Natural killer cell (primary cell): ENCODE results near the gene GPHA2. TPM values are rescaled to one million over a fixed set of nuclear protein-coding genes. Genes with fewer than 3 reads are reported as not detected.

Source experiments
- ATAC-seq, 3 donors: fragments of 150-1000 bp in 2 of 3; fragments of 200-7000 bp in 1 of 3; cut with Tn5 transposase; 1 replicate in 1 of 3; 2 replicates in 2 of 3; pipeline ENCODE4 v1.10.0; 2021; ENCODE audit warnings: mild to moderate bottlenecking in 2 of 3, moderate library complexity in 2 of 3
- DNase-seq, 2 donors: peaks; one replicate each; pipeline versions ENCODE4 v3.0.0 to v3.0.0-alpha.2; 2013 to 2021; ENCODE audit warnings: mixed read lengths in 1 of 2
- H3K27ac ChIP-seq: one replicate; pipeline ENCODE4 v1.5.1; 2013; ENCODE audit warnings: mild to moderate bottlenecking, low read length
- H3K27me3 ChIP-seq: one replicate; pipeline ENCODE4 v1.6.1; 2013; ENCODE audit warnings: low read length; ENCODE audit not compliant: control insufficient read depth, insufficient read depth
- H3K36me3 ChIP-seq: one replicate; pipeline ENCODE4 v1.6.1; 2013; ENCODE audit warnings: low read length; ENCODE audit not compliant: control insufficient read depth, insufficient read depth
- H3K4me1 ChIP-seq: one replicate; pipeline ENCODE4 v1.6.1; 2013; ENCODE audit warnings: low read length; ENCODE audit not compliant: control insufficient read depth, insufficient read depth
- H3K4me3 ChIP-seq: one replicate; pipeline ENCODE4 v1.5.1; 2013; ENCODE audit warnings: low read length
- H3K9me3 ChIP-seq: one replicate; pipeline ENCODE4 v1.6.1; 2013; ENCODE audit warnings: low read length; ENCODE audit not compliant: control insufficient read depth, insufficient read depth
- H3K27ac Mint-ChIP-seq, 2 donors: one replicate each; pipeline ENCODE4 v1.8.0; 2022; ENCODE audit warnings: mild to moderate bottlenecking in 2 of 2, mixed read lengths in 2 of 2, moderate library complexity in 1 of 2
- H3K27me3 Mint-ChIP-seq, 2 donors: one replicate each; pipeline ENCODE4 v1.8.0; 2022; ENCODE audit warnings: low read depth in 2 of 2, mixed read lengths in 2 of 2
- H3K36me3 Mint-ChIP-seq: one replicate; pipeline ENCODE4 v1.8.0; 2022; ENCODE audit warnings: mixed read lengths
- H3K4me1 Mint-ChIP-seq, 2 donors: one replicate each; pipeline ENCODE4 v1.8.0; 2022; ENCODE audit warnings: mixed read lengths in 2 of 2
- H3K4me3 Mint-ChIP-seq: one replicate; pipeline ENCODE4 v1.8.0; 2022; ENCODE audit warnings: mild to moderate bottlenecking, moderate library complexity, mixed read lengths
- H3K9me3 Mint-ChIP-seq, 2 donors: one replicate each; pipeline ENCODE4 v1.8.0; 2022; ENCODE audit warnings: mixed read lengths in 2 of 2
- CTCF ChIP-seq: fragments of 200-600 bp; IDR thresholded peaks from one replicate; pipeline ENCODE4 v1.8.0; 2022; ENCODE audit warnings: antibody characterized with exemption
- WGBS: methylation state at CpG from one replicate; pipeline ENCODE4 v1.1.7; 2013; ENCODE audit warnings: missing lambda C conversion rate; ENCODE audit not compliant: insufficient coverage; 5-methylcytosine and 5-hydroxymethylcytosine counted together
- intact Hi-C: fragments of 100-400 bp; cut with micrococcal nuclease; formaldehyde crosslinking; loops from one replicate; pipeline ENCODE4 v1.14.2; 2022
- total RNA-seq, 4 donors: library from RNA; stranded (reverse); fragments of 120-200 nt in 1 of 4; gene quantifications; one replicate each; pipeline versions ENCODE4 v1.2.3 to v1.2.4, GENCODE V29; 2013 to 2022

GPHA2 gene
- total RNA-seq, 3 donors from 2014 or later (not counting 1 experiment from before 2014, with no cell fraction given), result not detected

GRCh38 chr11:64954201-64954600 lies 18.5 kb upstream of the GPHA2 start:
- Histone ChIP-seq H3K4me1 (no peaks in the 10 kb centered on the region), H3K9me3 (no peaks in the 10 kb centered on the region), H3K27me3 (peaks cover 3% of the 10 kb centered on the region), H3K36me3 (no peaks in the 10 kb centered on the region), H3K4me3 (no peak overlapping the region), H3K27ac (no peak overlapping the region)
- Mint-ChIP-seq H3K27me3 (peaks cover 10 to 15% of the 10 kb centered on the region in 2 donors), H3K27ac (no peak overlapping the region), H3K9me3 (no peaks in the 10 kb centered on the region), H3K4me3 (no peak overlapping the region), H3K36me3 (no peaks in the 10 kb centered on the region), H3K4me1 (no peaks in the 10 kb centered on the region)
- 70% methylated on average over 5 of the region's 5 CpGs for WGBS
- no peak for ATAC-seq
- DNase-seq, result no peak
- intact Hi-C loops, result no loop called here
- TF ChIP-seq CTCF, result no peak

DNA sequence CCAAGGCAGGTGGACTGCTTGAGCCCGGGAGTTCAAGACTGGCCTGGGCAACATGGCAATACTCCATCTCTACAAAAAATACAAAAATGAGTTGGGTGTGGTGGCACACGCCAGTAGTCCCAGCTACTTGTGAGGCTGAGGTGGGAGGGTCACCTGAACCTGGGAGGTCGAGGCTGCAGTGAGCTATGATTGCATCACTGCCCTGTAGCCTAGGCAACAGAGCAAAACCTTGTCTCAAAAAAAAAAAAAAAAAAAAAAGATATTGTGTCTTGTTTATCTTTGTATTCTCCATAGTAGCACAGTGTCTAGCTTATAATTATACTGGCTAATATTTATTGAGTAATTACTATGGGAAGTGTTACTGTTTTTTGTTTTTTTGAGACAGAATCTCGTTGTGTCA lies 15.8 kb upstream of the GPHA2 start:
- no peaks in the 10 kb centered on the region for H3K9me3 Mint-ChIP-seq
- no peak overlapping the region for H3K27ac Mint-ChIP-seq
- no peak for ATAC-seq
- 82% methylated on average over 4 of the region's 4 CpGs for WGBS
- intact Hi-C loops, result no loop called here
- Histone ChIP-seq H3K4me3 (no peak overlapping the region), H3K9me3 (no peaks in the 10 kb centered on the region), H3K27ac (no peak overlapping the region), H3K27me3 (peaks cover 3% of the 10 kb centered on the region), H3K4me1 (no peaks in the 10 kb centered on the region), H3K36me3 (no peaks in the 10 kb centered on the region)
- no peaks in the 10 kb centered on the region for H3K36me3 Mint-ChIP-seq
- TF ChIP-seq CTCF, result no peak
- H3K4me3 Mint-ChIP-seq, result no peak overlapping the region
- H3K4me1 Mint-ChIP-seq, result no peaks in the 10 kb centered on the region
- H3K27me3 Mint-ChIP-seq, result peaks cover 14 to 15% of the 10 kb centered on the region in 2 donors
- DNase-seq, result no peak

GRCh38 chr11:64947208-64947814 lies 11.6 kb upstream of the GPHA2 start:
- H3K27ac Mint-ChIP-seq, result no peak overlapping the region
- no peaks in the 10 kb centered on the region for H3K27me3 ChIP-seq
- H3K36me3 ChIP-seq, result no peaks in the 10 kb centered on the region
- no peak for TF ChIP-seq CTCF
- H3K36me3 Mint-ChIP-seq, result no peaks in the 10 kb centered on the region
- no peak for ATAC-seq
- DNase-seq, result no peak
- WGBS, result 81% methylated on average over 5 of the region's 5 CpGs
- H3K4me1 ChIP-seq, result no peaks in the 10 kb centered on the region
- H3K4me3 ChIP-seq, result no peak overlapping the region
- no peaks in the 10 kb centered on the region for H3K9me3 Mint-ChIP-seq
- peaks cover 22 to 30% of the 10 kb centered on the region in 2 donors for H3K27me3 Mint-ChIP-seq
- no peak overlapping the region for H3K4me3 Mint-ChIP-seq
- H3K9me3 ChIP-seq, result no peaks in the 10 kb centered on the region
- no peaks in the 10 kb centered on the region for H3K4me1 Mint-ChIP-seq
- intact Hi-C loops, result no loop called here
- H3K27ac ChIP-seq, result no peak overlapping the region

- Mint-ChIP-seq H3K27ac (no peak overlapping the region), H3K4me1 (no peaks in the 10 kb centered on the region), H3K9me3 (no peaks in the 10 kb centered on the region), H3K27me3 (peaks cover 0 to 5% of the 10 kb centered on the region in 2 donors), H3K4me3 (no peak overlapping the region), H3K36me3 (no peaks in the 10 kb centered on the region)
- intact Hi-C loops, result no loop called here
- H3K36me3 ChIP-seq, result peaks cover 17% of the 10 kb centered on the region
- H3K4me3 ChIP-seq, result no peak overlapping the region
- 79% methylated on average over 4 of the region's 4 CpGs for WGBS
- H3K27me3 ChIP-seq, result no peaks in the 10 kb centered on the region
- no peak for TF ChIP-seq CTCF
- no peaks in the 10 kb centered on the region for H3K4me1 ChIP-seq
- H3K9me3 ChIP-seq, result no peaks in the 10 kb centered on the region
- no peak for ATAC-seq
- no peak overlapping the region for H3K27ac ChIP-seq
- DNase-seq, result no peak
These were observed 846 bp upstream of the GPHA2 start for GRCh38 chr11:64936539-64936938.
